Pancreas (tissue), 10 donors: Measurements from ENCODE around the gene FBLN1. TPM values are rescaled to one million over a fixed set of nuclear protein-coding genes. Genes with fewer than 3 reads are reported as not detected.
A peak's percentile ranks its signal among the peaks of the same experiment; 100 is the strongest.
"Not testable (repeated sequence)": the region's sequence is repeated elsewhere in the genome, so short reads cannot be mapped to it uniquely, and the experiment has no call there.

Experiments used
- ATAC-seq, 4 donors: fragments of 200-7000 bp; cut with Tn5 transposase; one replicate each; pipeline versions ENCODE4 v1.8.0 to v1.9.1; 2020; ENCODE audit warnings: mild to moderate bottlenecking in 4 of 4, moderate library complexity in 4 of 4
- DNase-seq, 6 donors: peaks; one replicate each; pipeline ENCODE4 v3.0.0-alpha.2; 2020
- FAIRE-seq: peaks from 2 replicates; lab custom pipeline; 2012; peaks lifted over from hg19 to GRCh38; lab: Jason Lieb, UNC
- H3K27ac ChIP-seq, 4 donors: fragments of 200-600 bp; sonication (generic); 1 replicate in 3 of 4; 2 replicates in 1 of 4; pipeline versions ENCODE4 v1.5.0 to v1.8.0; 2020
- H3K27me3 ChIP-seq, 4 donors: fragments of 200-600 bp; one replicate each; pipeline ENCODE4 v1.8.0; 2021
- H3K36me3 ChIP-seq, 3 donors: fragments of 200-600 bp; sonication (generic) in 1 of 3; one replicate each; pipeline versions ENCODE4 v1.5.0 to v1.8.0; 2020 to 2021
- H3K4me1 ChIP-seq, 3 donors: fragments of 200-600 bp; one replicate each; pipeline ENCODE4 v1.8.0; 2021
- H3K4me3 ChIP-seq, 4 donors: fragments of 200-600 bp; sonication (generic) in 2 of 4; one replicate each; pipeline versions ENCODE4 v1.5.0 to v1.8.0; 2020 to 2021
- H3K9me3 ChIP-seq, 4 donors: fragments of 200-600 bp; one replicate each; pipeline ENCODE4 v1.8.0; 2021
- WGBS, 2 donors: extraction: QIAGEN DNeasy Blood & Tissue Kit; methylation state at CpG; one replicate each; pipeline ENCODE4 v1.1.7; 2013; 5-methylcytosine and 5-hydroxymethylcytosine counted together
- intact Hi-C, 3 donors: fragments of 100-400 bp; cut with DNase I; formaldehyde crosslinking; loops; one replicate each; pipeline versions ENCODE4 v1.11.1 to v1.14.2; 2022
- polyA plus RNA-seq, 2 donors: library from polyadenylated mRNA; stranded (reverse); fragments of 200-250 nt; gene quantifications; one replicate each; pipeline ENCODE4 v1.2.3, GENCODE V29; 2013
- total RNA-seq, 6 donors: library from RNA; stranded (reverse); fragmentation: NEBNext Ultra II Directional in 4 of 6; extraction: Animal tissue kit (Norgen Biotek cat#: 25700) in 4 of 6; gene quantifications; one replicate each; pipeline versions ENCODE4 v1.2.1 to v1.2.4, GENCODE V29; 2021 to 2023
- TF ChIP-seq, protein P1 (sequence below), 4 donors: fragments of 200-600 bp; sonication (generic) in 3 of 4; IDR thresholded peaks; one replicate each; pipeline versions ENCODE4 v1.5.0 to v1.8.0; 2021; ENCODE audit warnings: antibody characterized with exemption in 4 of 4
- donor health status: healthy with polysubstance abuse.
- donor health status: DM: no; HTN: no; CAD: no; lungs with moderate emphysema.
- donor health status: DM: no; HTN: no; CAD: no.
- donor health status: control.
- donor health status: control.
- donor health status: Bipolar disorder and iron deficiency.
- donor health status: DM: yes; HTN: yes; CAD: no.
- donor health status: DM: no; HTN: no; CAD: no.
- donor health status: DM: no; HTN: no; CAD: no.
- donor health status: DM: yes; HTN: yes; CAD: no.

FBLN1 gene
- total and polyA plus RNA-seq, 8 donors: 12.0 to 114 (median 21.5) TPM

DNA sequence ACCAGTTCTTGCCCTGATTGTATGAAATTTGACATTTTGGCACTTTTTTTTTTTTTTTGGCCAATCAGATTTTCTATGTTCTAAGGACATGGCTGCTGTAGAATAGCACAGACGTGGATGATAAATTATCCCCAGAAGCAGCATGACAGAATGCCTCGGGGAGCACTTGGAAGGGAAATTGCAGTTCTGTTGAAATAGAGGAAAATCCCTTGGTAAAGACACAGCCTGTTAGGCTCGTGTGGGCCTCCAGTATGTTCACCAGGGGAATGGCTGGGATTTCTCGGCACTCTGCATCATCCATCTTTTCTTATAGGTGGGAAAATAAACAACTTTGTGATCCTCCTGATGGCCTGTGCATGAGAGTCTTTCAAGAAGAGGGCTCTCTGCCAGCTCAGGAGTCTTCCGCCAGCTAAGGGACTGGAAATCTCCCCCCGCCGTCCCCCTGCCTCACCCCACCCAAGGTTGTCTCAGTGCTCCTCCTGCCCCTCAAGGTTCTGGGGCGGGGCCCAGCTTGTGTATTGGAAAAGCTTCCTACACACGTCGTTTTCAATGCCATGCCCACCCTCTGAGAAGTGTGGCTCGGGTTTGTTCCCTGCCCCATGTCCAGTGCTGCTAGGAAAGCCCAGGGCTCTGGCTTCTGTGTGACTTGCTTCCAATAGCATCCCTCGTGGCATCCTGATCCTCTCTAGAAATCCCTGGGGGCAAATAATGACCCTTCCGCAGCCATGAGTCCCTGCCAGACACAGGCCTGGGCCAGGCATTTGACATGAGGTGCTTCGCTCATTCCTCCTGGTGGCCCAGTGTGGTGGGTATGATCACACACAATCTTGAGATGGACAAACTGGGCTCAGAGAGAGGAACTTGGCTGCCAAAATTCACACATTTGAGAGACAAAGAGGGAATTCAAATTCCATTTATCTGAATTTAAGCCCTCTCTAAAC lies 98.4 kb downstream of the FBLN1 start:
- ATAC-seq: peak in 2 of 4 donors; percentile 11 to 31
- Histone ChIP-seq H3K4me1 (peaks cover 0 to 6% (median 0%) of the 10 kb centered on the region in 3 donors), H3K36me3 (no peaks in the 10 kb centered on the region), H3K27ac (peak overlapping the region in 3 of 4 donors; percentile 10 to 58 (median 52)), H3K27me3 (no peaks in the 10 kb centered on the region), H3K4me3 (no peak overlapping the region), H3K9me3 (no peaks in the 10 kb centered on the region)
- WGBS, 2 donors: 62 to 71% methylated on average over 13 to 14 of the region's 14 CpGs
- peak in 1 of 6 donors; percentile 30 for DNase-seq
- intact Hi-C loops: no loop called here
- TF ChIP-seq, protein P1, sequence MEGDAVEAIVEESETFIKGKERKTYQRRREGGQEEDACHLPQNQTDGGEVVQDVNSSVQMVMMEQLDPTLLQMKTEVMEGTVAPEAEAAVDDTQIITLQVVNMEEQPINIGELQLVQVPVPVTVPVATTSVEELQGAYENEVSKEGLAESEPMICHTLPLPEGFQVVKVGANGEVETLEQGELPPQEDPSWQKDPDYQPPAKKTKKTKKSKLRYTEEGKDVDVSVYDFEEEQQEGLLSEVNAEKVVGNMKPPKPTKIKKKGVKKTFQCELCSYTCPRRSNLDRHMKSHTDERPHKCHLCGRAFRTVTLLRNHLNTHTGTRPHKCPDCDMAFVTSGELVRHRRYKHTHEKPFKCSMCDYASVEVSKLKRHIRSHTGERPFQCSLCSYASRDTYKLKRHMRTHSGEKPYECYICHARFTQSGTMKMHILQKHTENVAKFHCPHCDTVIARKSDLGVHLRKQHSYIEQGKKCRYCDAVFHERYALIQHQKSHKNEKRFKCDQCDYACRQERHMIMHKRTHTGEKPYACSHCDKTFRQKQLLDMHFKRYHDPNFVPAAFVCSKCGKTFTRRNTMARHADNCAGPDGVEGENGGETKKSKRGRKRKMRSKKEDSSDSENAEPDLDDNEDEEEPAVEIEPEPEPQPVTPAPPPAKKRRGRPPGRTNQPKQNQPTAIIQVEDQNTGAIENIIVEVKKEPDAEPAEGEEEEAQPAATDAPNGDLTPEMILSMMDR (IDR thresholded peaks at IDR 0.05): no peak
- no peak for FAIRE-seq

DNA sequence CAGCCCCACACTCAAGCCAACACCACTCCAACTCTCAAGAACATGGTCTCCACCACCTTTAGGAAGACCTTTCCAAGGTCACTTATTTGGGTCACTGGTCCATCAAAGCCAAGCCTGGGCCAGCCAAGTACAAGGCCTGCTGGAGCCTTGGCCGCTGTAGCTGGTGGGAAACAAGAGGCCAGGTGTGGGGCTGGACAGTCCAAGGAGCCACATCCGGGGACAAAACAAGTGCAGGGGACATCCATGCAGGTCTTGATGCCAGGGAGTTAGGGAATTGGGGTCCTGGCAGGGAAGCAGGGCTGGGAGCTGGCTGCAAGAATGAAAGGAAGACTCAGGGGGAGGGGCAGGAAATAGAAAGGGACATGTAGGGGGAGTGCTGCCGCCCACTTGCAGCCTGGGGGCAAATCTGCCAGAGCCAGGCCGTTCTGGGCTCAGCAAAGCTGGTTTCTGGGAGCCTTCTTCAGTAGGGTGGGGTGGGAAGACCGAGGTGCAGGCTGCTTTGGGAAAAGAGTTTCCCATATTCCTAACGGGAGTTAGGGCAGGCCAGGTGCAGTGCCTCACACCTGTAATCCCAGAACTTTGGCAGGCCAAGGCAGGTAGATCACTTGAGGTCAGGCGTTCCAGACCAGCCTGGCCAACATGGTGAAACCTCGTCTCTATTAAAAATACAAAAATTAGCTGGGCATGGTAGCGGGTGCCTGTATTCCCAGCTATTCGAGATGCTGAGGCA lies 99.5 kb downstream of the FBLN1 start:
- H3K36me3 ChIP-seq: no peaks in the 10 kb centered on the region
- H3K9me3 ChIP-seq: no peaks in the 10 kb centered on the region
- peaks cover 0 to 6% (median 0%) of the 10 kb centered on the region in 3 donors for H3K4me1 ChIP-seq
- peak overlapping the region in 1 of 4 donors; percentile 4 for H3K27ac ChIP-seq
- intact Hi-C loops: no loop called here
- DNase-seq: peak in 2 of 6 donors; percentile 18 to 20
- no peak overlapping the region for H3K4me3 ChIP-seq
- TF ChIP-seq, protein P1 (IDR thresholded peaks at IDR 0.05): no peak
- FAIRE-seq: no peak
- no peak for ATAC-seq
- WGBS, 2 donors: 74 to 87% methylated on average over 10 of the region's 10 CpGs
- no peaks in the 10 kb centered on the region for H3K27me3 ChIP-seq

DNA sequence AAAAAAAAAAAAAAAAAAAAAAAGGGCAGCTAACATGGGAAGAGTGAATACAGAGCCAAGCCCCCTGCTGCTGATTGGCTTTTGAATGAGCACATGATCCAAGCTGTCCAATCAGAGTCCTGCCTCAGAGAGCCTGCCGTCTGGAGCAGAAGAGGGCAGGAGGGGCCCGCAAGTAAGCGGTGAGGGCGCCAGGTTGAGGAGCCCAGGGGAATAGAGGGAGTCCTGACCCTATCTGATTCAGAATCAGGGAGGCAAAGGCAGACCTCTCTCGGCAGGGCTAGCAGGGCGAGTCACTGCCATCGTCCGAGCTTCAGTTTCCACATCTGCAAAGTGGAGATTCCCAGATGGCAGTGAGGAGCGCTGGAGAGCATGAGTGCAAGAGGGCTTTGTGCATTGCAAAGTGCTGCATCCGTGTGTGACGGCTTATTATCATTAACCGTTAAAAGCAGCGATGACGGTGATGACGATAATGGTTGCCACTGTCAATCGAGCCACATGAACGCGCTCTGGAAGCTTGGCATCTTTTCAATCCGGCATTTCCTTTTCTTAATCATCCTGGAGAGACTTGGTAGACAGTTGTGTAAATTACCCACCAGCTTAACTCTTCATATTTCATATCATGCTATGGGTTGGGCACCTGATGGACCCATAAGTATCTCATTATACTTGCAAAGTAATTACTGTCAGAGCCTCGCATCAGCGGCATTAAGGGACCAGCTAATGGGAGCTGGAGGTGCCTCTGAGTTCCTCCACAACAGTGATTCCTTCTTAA lies 100.3 kb downstream of the FBLN1 start:
- no peak overlapping the region for H3K4me3 ChIP-seq
- no peak overlapping the region for H3K27ac ChIP-seq
- H3K9me3 ChIP-seq: no peaks in the 10 kb centered on the region
- intact Hi-C loops: no loop called here
- WGBS, 2 donors: 78 to 82% methylated on average over 21 of the region's 21 CpGs
- H3K27me3 ChIP-seq: no peaks in the 10 kb centered on the region
- H3K4me1 ChIP-seq: peaks cover 0 to 6% (median 0%) of the 10 kb centered on the region in 3 donors
- TF ChIP-seq, protein P1 (IDR thresholded peaks at IDR 0.05): no peak
- DNase-seq: peak in 2 of 6 donors; percentile 26 to 49
- no peaks in the 10 kb centered on the region for H3K36me3 ChIP-seq
- FAIRE-seq: no peak
- peak in 1 of 4 donors; percentile 8 for ATAC-seq

DNA sequence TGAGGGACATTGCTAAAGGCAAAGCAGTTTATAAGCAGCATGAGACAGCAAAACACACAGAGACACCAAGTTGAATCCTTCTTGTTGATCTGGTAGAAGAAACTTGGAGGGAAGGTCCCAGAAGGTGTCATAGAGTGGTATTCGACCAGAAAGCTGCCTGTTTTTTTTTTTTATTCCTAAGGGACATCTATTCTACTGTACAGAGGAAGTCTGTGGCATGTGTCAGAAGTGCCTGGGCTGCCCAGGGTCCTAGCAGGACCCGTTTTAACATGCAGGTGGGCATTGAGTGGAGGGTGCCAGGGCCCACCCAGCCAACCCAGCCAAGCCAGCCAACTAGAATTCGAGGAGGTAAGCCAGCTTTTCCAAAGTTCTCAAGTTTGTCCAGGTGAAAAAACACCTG lies 100.9 kb downstream of the FBLN1 start:
- Histone ChIP-seq H3K9me3 (no peaks in the 10 kb centered on the region), H3K4me1 (peaks cover 0 to 6% (median 0%) of the 10 kb centered on the region in 3 donors), H3K36me3 (no peaks in the 10 kb centered on the region), H3K4me3 (no peak overlapping the region), H3K27ac (peak overlapping the region in 1 of 4 donors; percentile 65), H3K27me3 (no peaks in the 10 kb centered on the region)
- FAIRE-seq (no peak), DNase-seq (peak in 1 of 6 donors; percentile 18), ATAC-seq (no peak)
- WGBS, 2 donors: 19 to 35% methylated on average over 3 of the region's 3 CpGs
- TF ChIP-seq, protein P1 (IDR thresholded peaks at IDR 0.05): no peak
- intact Hi-C loops: no loop called here

DNA sequence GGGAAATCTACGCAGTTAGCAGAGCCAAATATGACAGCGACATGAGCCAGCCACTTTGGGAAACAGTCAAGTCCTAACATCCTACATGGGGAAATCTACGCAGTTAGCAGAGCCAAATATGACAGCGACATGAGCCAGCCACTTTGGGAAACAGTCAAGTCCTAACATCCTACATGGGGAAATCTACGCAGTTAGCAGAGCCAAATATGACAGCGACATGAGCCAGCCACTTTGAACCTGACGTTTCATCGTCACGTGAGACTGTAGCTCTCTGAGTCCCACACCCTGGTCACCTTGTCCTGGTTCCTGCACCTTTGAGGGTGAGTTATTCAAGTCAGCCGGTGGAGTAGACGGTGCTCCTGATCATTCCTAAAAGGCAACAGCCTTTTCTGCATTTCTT lies 105.4 kb downstream of the FBLN1 start:
- intact Hi-C loops, H3K36me3 ChIP-seq, H3K4me3 ChIP-seq, ATAC-seq, FAIRE-seq, DNase-seq, H3K27me3 ChIP-seq, H3K27ac ChIP-seq, H3K4me1 ChIP-seq, H3K9me3 ChIP-seq: not testable (repeated sequence)
- WGBS, 2 donors: 67 to 85% methylated on average over 9 to 11 of the region's 11 CpGs
